ENCODE results near the gene PACSIN3.
"Not testable (repeated sequence)": the region's sequence is repeated elsewhere in the genome, so short reads cannot be mapped to it uniquely, and the experiment has no call there.

PACSIN3 gene

DNA sequence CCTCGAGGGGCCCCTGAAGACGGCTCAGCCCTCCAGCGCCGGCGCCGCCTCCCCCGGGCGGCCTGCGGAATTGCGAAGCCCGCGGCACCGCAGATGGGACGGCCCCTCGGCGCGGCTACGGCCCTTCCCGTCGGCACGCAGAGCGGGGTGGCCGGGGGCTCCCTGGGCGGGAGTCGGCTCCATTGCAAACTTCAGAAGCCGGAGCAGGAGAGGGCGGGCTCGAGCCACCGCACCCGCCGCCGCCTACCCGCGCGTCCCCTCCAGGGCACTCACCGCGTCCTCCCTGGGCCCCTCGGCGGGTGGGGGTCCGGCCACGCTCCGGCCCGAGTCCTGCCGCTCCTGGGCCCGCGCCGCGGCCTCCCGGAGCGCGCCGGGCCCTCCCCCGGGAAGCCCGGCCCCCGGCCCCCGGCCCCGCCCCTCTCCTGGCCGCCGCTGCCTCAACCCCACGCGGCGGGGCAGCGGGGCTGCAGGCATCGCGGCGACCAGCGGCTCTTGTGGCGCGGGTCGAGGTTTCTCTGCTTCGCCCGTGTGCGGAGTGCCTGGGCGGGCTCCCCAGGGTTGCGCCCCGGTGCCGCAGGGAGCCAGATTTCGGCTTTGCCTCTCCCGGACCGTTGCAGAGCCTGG is at the start of gene PACSIN3:
Gene PACSIN3 (minus strand): TSS at position 359 of the 624 bp plus-strand sequence. CDS start 3,707 bp downstream, outside the sequence.
- DNase-seq (ENCODE audit: low read depth, low spot score), result no peak

DNA sequence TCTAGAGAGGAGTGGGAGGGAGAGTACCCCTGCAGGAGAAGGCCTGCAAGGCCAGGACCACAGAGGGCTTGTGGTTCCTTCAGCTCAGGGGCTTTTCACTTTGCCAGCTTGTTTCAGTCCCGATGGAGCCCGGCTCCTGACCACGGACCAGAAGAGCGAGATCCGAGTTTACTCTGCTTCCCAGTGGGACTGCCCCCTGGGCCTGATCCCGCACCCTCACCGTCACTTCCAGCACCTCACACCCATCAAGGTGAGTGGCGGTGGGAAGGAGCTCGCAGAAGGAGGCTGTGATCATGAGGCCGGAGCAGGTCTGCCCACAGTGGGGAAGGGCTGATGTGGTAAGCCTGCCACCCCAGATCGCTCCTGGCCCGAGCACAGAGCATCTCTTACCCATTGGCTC is 48.9 kb upstream of the PACSIN3 start:
- DNase-seq (ENCODE audit: low read depth, low spot score), result no peak

- no peak for DNase-seq (ENCODE audit: low read depth, low spot score)
Observed at GRCh38 chr11:47234669-47235100, 48.5 kb upstream of the PACSIN3 start.

DNA sequence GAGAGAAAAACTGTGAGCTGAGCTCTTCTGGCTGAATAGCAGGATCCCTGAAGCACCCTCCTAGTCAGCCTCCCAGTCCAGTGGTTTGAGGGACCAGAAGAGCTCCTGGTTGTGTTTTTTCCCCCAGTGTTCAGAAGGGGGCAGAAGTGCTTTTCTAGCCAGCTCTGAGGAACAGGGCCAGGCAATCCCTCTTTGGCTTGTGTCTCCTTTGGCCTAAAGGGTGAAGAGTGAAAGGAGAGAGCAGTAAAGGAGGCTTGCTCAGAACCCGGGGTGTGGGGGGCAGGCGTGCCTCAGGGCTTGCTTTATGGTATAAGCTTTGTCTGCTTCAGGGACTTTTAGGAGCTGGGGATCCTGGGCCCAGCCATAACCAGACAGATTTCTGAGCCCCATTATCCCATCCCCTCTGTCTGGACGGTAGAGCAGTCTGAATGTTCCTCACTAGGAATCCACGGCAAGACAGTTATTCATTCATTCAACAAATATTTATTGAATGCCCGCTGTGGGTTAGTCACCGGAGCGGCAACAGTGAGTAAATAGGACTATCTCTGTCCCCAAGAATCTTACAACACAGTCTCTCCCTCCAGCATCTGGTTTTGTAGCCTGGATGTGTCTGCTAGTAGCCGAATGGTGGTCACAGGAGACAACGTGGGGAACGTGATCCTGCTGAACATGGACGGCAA is 47.9 kb upstream of the PACSIN3 start:
- DNase-seq (ENCODE audit: low read depth, low spot score), result no peak

DNA sequence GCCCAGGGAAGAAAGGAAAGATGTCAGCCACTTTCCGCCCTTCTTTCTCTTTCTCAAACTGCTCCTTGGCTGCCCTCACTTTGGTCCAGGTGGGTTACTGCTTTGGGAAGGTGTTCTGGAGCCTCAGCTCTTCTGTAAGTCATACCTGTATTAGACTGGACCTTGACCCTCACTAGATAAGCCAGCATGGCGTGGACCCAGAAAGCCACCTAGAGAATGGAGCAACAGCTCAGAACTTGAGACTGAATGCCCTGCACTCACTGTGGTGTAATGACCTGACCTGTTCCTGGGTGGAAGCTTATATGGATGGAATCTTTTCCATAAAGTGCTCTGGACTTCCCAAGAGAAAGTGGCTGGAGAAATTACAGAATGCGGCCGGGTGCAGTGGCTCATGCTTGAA is 46.8 kb upstream of the PACSIN3 start:
- DNase-seq (ENCODE audit: low read depth, low spot score), result no peak

GRCh38 chr11:47229161-47229560 is 42.9 kb upstream of the PACSIN3 start:
- no peak for DNase-seq (ENCODE audit: low read depth, low spot score)

GRCh38 chr11:47225552-47226400 is 39.5 kb upstream of the PACSIN3 start:
- DNase-seq (ENCODE audit: low read depth, low spot score), result no peak

GRCh38 chr11:47222696-47223095 is 36.5 kb upstream of the PACSIN3 start:
- no peak for DNase-seq (ENCODE audit: low read depth, low spot score)

DNA sequence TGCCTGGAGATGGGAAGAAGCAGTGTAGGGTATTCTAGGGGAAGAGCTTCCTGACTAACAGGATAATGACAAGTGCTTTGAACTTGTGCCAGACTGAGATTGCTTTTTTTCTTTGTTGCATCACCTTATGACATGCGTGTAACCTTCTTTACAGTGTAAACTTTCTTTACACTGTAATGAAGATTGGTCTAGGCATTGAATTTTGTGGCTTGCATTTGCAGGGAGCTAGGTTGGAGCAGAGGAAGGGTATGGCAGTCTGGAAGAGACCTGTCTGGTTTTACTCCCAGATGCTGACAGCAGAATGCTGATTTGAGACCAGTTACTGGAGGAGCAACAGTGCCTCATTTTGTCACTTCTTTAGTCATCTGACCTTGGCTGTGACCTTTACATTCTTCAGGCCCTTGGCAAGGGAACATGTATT is 34.2 kb upstream of the PACSIN3 start:
- no peak for DNase-seq (ENCODE audit: low read depth, low spot score)

GRCh38 chr11:47216121-47216798 is 30.0 kb upstream of the PACSIN3 start:
- no peak for DNase-seq (ENCODE audit: low read depth, low spot score)

DNA sequence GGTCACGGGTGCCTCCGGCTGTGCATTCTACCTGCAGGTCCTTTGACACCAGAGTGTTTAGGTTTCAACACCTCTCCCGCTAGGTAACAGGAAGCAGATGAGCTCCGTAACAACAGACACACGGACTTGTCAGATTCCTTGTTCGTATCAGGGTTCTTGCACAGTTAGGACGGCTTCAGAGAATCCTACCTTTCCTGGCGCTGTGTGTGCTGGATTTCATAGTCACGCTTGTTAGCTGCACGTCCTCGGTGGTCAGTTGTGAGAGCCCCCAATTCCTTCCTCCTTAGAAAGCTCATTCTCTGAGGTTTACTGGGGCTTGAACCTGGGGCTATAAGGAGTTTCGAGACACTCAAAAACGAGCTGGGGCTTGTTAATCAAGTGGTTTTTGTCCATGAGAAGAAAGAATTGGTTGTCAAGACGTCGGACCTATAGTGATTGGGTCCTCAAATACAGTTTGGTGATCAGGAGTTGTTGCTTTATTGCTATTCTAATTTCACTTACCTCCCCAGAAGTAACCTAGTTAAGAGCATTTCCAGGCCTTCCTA is 29.2 kb upstream of the PACSIN3 start:
- no peak for DNase-seq (ENCODE audit: low read depth, low spot score)

- DNase-seq (ENCODE audit: low read depth, low spot score), result peak; percentile 45
Observed at GRCh38 chr11:47213950-47214565, 27.8 kb upstream of the PACSIN3 start.

- DNase-seq (ENCODE audit: low read depth, low spot score), result no peak
Observed at GRCh38 chr11:47212938-47213337, 26.7 kb upstream of the PACSIN3 start.

DNA sequence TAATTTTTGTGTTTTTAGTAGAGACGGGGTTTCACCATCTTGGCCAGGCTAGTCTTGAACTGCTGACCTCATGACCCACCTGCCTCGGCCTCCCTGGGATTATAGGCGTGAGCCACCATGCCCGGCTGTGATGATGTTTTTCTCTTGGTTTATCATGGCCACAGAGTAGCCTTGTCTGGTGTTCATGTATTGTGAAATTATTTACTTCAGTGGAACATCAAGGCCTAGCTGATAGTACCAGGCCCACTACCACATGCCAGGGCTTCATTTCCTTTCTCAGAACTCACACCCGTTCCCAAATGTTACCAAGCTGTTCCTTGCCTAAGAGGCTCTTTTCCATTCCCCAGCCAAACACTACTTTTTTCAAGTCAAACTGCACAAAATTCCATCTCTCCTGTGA is 22.4 kb upstream of the PACSIN3 start:
- DNase-seq (ENCODE audit: low read depth, low spot score), result no peak

DNA sequence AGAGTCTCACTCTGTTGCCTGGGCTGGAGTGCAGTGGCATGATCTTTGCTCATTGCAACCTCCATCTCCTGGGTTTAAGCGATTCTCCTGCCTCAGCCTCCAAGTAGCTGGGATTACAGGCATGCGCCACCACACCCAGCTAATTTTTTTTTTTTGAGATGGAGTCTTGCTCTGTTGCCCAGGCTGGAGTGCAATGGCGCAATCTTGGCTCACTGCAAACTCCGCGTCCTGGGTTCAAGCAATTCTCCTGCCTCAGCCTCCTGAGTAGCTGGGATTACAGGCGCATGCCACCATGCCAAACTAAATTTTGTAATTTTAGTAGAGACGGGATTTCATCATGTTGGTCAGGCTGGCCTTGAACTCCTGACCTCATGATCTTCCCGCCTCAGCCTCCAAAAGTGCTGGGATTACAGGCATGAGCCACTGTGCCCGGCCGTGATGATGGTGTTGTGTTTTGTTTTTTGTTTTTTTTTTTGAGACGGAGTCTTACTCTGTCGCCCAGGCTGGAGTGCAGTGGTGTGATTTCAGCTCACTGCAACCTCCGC is 21.8 kb upstream of the PACSIN3 start:
- not testable (repeated sequence) for DNase-seq (ENCODE audit: low read depth, low spot score)

GRCh38 chr11:47207459-47207858 is 21.2 kb upstream of the PACSIN3 start:
- no peak for DNase-seq (ENCODE audit: low read depth, low spot score)

- not testable (repeated sequence) for DNase-seq (ENCODE audit: low read depth, low spot score)
Observed at GRCh38 chr11:47206577-47206976, 20.3 kb upstream of the PACSIN3 start.

- no peak for DNase-seq (ENCODE audit: low read depth, low spot score)
Observed at GRCh38 chr11:47204637-47204989, 18.4 kb upstream of the PACSIN3 start.

GRCh38 chr11:47202576-47202975 is 16.3 kb upstream of the PACSIN3 start:
- no peak for DNase-seq (ENCODE audit: low read depth, low spot score)

GRCh38 chr11:47201015-47201414 is 14.8 kb upstream of the PACSIN3 start:
- DNase-seq (ENCODE audit: low read depth, low spot score), result no peak

GRCh38 chr11:47198161-47198560 is 11.9 kb upstream of the PACSIN3 start:
- not testable (repeated sequence) for DNase-seq (ENCODE audit: low read depth, low spot score)

All from brain pericyte (primary cell).